K562 (cell line): ENCODE results near the gene TCIRG1.

ENCODE experiments used
- CTCF ChIP-seq, 3 experiments: IDR thresholded peaks in 2 of 3; conservative IDR thresholded peaks in 1 of 3; 2 replicates each; pipeline ENCODE4 v1.5.1; 2011 to 2012; ENCODE audit warnings: low read length in 3 of 3, mild to moderate bottlenecking in 3 of 3, control low read depth in 2 of 3, improper control_type of control experiment in 1 of 3, inconsistent platforms in 1 of 3, low read depth in 1 of 3, mixed read lengths in 1 of 3, moderate library complexity in 1 of 3; ENCODE audit not compliant: insufficient read depth in 2 of 3
- ELK1 ChIP-seq: sonication (generic); formaldehyde crosslinking; IDR thresholded peaks from 2 replicates; pipeline ENCODE4 v1.8.1; 2022; ENCODE audit warnings: missing genetic modification reagents
- MTA2 ChIP-seq: fragments of 450-650 bp; IDR thresholded peaks from 2 replicates; pipeline ENCODE4 v1.6.1; 2016; ENCODE audit warnings: low read depth
- POLR2A ChIP-seq: fragments of 450-650 bp; conservative IDR thresholded peaks from 2 replicates; pipeline ENCODE4 v1.6.1; 2016
- RFX1 ChIP-seq: fragments of 450-650 bp; IDR thresholded peaks from 2 replicates; pipeline ENCODE4 v1.6.1; 2016; ENCODE audit warnings: mild to moderate bottlenecking, moderate library complexity
- SIN3A ChIP-seq, 2 experiments: fragments of 150-350 bp in 1 of 2; IDR thresholded peaks; 2 replicates each; pipeline ENCODE4 v1.6.1; 2011 to 2016; ENCODE audit warnings: borderline replicate concordance in 2 of 2, low read depth in 2 of 2, low read length in 2 of 2, mild to moderate bottlenecking in 2 of 2, moderate library complexity in 2 of 2; ENCODE audit not compliant: control insufficient read depth in 1 of 2
- ZNF778 ChIP-seq: fragments of 450-650 bp; formaldehyde crosslinking; IDR thresholded peaks from 2 replicates; pipeline ENCODE4 v1.4.0; 2020; ENCODE audit warnings: mild to moderate bottlenecking, moderate library complexity
- TF ChIP-seq, protein P1 (sequence below), 2 experiments: fragments of 450-650 bp in 1 of 2; sonication (generic) in 1 of 2; formaldehyde crosslinking; conservative IDR thresholded peaks; 2 replicates each; pipeline versions ENCODE4 v1.4.0 to v1.8.1; 2020 to 2022; ENCODE audit warnings: mild to moderate bottlenecking in 1 of 2, missing genetic modification reagents in 1 of 2

GRCh38 chr11:68090706-68091105 is 51.9 kb downstream of the TCIRG1 start:
- TF ChIP-seq MTA2 (no peak), ZNF778 (no peak), POLR2A (no peak), RFX1 (no peak), SIN3A (IDR thresholded peaks at IDR 0.05; ENCODE audit: borderline replicate concordance in 2 of 2, control insufficient read depth in 1 of 2, low read depth in 2 of 2, low read length in 2 of 2) (no peak), ELK1 (no peak), CTCF (IDR thresholded peaks at IDR 0.05 in 2 of 3, conservative IDR thresholded peaks at IDR 0.05 in 1 of 3; ENCODE audit: insufficient read depth in 2 of 3, low read depth in 1 of 3, low read length in 3 of 3) (no peak)
- TF ChIP-seq, protein P1, sequence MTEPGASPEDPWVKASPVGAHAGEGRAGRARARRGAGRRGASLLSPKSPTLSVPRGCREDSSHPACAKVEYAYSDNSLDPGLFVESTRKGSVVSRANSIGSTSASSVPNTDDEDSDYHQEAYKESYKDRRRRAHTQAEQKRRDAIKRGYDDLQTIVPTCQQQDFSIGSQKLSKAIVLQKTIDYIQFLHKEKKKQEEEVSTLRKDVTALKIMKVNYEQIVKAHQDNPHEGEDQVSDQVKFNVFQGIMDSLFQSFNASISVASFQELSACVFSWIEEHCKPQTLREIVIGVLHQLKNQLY (CRISPR knock-in tag; conservative IDR thresholded peaks at IDR 0.05), result no peak
